ENCODE data around the gene KRT73.
A peak's percentile ranks its signal among the peaks of the same experiment; 100 is the strongest.

KRT73 gene

DNA sequence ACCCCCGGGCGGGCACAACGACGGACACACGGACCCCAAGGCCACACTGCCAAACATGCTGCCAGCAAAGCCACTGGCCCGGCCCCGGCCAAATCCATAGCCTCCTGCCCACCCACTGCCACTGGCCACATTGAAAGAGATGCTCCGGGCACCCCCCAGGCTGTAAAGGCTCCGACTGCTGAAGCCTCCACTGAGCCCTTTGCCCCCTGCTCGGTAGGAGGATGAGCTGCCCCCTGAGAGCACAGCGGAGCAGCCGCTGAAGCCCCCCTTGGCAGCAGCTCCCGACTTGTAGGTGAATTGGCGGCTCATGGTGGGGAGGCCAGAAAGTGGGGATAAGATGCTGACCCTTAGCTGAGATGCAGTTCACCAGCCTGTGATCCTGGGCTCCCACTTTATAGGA lies at the start of gene KRT73:
Gene KRT73, minus strand, starts transcription at position 344 of the 400 bp plus-strand sequence. Its CDS starts 35 bp downstream, at position 309.
- no peak for DNase-seq

GRCh38 chr12:52667931-52668330 lies 49.6 kb upstream of the KRT73 start:
- no peak for DNase-seq

DNA sequence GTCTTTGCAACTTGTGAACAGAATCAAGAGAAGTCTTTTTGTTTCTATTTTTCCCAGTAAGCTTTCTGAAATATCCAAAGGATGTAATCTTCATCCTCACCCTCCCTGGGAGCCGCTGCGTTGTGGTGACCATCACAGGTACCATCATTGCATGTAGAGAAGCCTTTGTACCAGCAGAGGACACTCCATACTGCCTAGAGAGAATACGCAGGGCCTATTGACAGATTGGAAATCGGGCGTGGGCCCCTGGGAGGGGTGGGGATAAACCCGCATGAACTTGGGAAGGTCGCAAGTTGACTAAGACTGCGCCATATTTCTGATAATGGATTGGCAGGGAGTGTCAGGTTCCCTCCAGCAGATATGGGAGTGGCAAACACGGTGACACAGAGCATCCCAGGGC lies 49.1 kb upstream of the KRT73 start:
- DNase-seq, result no peak

GRCh38 chr12:52666471-52666870 lies 48.1 kb upstream of the KRT73 start:
- no peak for DNase-seq

DNA sequence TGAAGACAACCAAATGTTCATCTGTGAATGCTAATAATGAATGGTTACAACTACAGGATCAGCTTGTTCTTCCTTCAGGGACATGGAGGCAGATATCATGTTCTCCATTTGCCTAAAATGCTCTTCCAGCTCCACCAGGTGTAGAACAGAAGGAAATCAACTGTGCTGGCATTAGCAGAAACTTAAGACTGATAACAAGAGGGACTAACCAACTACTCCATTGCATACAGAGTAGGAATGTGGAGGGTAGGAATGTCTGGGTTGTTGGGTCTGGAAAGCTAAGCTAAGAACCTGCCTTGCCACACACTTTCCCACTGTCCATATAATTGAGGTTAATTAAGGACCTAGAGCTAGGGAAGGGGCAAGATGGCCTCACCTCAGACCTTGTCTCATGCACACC lies 45.1 kb upstream of the KRT73 start:
- DNase-seq, result no peak

GRCh38 chr12:52662918-52663229 lies 44.5 kb upstream of the KRT73 start:
- no peak for DNase-seq

DNA sequence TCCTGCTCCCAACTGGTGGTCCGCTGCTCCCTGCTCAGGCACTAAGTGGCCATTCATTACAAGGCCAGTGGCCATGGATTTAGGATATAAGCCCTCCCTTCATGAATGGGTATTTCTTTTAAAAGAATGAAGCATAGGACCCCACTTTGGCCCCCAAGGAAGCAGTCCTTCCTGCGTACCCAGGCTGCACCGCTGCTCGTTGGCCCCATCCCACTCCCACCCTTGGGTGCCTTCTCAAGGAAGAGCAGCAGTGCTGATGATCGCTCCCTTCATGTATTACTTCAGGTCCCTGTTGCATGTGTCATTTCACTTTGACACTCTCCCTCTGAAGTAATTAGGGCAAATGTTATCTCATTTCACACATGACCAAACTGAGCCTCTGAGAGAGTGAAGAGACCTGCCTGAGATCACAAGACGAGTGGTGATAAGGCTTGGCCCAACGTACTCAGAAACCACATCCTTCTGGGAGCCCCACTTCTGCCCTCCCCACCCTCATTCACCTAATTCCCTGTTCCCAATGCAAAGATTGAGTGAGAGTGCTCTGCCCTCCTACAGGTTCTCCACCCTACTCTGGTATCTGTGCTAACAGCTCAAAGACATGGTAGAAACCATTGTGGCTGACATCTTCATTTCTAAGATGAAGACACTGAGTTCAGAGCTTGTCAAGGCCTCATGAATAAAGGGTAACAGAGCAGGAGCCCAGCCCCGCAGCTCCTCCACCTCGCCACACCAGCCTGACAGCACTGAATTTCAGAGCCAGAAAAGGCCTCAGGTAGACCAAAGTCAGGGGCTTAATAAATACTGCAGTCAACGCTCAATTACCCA lies 43.9 kb upstream of the KRT73 start:
- no peak for DNase-seq

DNA sequence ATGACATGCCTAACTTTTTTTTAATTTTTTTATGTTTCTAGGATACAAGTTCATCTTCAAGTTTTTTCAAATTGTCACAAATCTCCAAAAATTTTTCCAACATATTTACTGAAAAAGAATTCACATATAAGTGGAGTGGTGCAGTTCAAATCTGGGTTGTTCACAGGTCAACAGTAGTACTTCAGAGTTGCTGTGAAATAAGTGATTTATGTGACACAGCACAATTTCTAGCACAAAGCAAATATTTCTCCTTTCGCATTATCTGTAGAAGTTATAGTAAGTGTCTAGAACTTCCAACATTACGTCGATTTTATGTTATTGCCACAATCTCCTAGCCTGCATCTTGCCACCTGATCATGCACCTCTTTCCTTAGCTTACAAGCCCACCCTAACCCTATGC lies 43.3 kb upstream of the KRT73 start:
- DNase-seq, result no peak

DNA sequence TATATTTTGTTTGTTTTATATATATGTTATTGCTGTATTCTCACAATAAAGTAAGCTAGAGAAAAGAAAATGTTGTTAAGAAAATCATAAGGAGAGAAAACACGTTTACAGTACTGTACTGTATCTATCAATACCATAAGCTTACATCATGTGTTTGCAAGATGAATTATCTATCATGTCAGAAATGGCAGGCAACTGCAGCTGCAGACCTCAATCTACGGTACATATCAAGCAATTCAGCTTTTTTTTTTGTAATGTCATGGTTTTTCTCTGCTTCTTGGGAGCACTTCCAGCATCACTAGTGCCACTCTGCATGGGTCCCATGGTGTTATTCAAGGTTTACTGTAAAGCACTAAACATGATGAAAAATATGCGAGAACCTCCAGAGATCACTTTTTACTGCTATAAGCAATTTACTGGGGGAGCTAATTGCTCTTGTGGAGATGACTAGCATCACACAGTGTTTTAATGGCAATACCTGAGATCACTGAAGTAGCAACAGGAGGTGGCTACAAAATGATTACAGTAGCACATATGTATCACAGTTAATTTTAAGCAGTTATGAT lies 42.7 kb upstream of the KRT73 start:
- DNase-seq, result no peak

DNA sequence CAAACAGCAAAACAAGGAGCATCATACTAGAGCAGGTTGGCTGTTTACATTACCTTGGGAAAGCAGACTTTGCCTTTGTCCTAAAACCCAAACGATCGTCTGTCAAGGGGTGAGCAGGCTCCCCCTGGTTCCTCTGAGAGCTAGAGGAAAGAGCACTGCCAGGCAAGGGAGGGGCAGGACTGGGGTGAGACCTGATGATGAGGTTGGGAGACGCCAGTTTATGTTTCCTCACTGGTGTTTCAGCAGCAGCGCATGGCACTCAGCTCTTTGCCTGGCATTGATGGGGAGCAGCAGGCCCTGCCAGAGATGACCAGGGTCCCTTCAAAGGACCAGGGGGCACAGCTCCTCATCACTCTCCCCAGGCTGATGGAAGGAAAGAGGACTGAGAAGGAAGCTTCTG lies 41.6 kb upstream of the KRT73 start:
- DNase-seq, result no peak

DNA sequence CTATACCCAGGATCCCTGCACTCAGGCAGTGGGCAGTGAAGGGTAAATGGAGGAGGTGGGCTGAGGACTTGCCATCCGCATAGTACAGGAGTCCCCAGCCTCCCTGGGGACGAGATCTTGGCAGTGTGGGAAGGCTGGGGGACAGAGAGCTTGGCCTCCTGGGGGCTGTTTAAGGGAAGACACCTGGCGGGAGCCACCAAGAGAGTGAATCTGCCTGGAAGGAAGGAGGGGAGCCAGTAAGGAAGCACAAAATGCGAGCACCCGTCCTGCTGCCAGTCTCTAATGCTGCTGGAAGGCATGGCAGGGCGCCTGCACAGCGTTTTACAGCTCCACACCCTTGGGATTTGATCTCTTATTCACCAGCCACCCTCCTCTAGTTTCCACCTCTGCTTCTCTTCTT lies 41.0 kb upstream of the KRT73 start:
- DNase-seq, result no peak

GRCh38 chr12:52658196-52658595 lies 39.8 kb upstream of the KRT73 start:
- DNase-seq, result no peak

DNA sequence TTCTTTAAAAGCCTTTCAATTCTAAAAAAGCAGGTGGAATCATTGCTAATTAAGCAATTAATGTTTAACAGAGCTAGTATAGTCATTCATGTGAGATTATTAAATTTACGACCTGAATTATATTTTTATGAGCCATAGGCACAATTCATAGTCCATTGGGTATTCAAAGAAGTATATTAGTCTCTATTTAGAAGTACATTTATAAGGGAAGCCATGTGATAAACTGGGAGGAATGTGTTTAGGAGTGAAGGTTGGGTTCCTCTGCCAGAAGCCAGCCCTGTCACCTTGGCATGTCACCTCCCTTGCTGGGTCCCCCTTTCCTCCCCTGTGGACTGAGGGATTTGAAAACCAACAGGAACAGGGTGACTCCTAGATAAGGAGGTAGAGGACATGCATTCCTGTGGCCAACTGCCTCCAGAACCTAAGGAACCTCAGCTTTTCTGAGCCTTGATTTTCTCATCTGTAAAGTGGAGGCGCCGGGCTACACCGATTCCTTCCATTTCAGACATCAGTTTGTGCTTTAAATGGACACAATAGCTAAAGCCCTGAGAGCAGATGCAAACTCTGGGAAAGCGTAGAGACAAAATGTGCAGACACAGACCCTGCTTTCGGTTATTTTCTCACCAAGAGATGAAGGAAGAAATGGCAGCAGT lies 39.0 kb upstream of the KRT73 start:
- no peak for DNase-seq

DNA sequence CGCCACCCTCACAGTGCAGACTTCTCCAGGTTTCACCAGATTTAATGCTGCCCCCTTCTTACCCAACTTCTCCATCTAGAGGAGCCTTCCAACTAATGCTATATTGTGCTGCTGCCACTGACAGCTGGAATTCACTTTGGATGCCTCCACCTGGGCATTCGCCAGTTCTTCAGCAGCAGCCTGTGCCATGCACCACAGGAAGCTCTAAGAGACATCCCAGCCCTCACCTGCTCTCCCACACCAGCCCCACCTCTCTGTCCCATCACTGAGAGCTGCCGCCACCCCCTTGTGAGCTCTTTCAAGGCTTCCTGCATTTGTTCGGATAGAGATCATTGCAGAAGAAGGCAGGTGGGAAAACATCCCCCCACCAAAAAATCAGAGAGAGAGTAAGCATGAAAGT lies 38.3 kb upstream of the KRT73 start:
- DNase-seq, result no peak

DNA sequence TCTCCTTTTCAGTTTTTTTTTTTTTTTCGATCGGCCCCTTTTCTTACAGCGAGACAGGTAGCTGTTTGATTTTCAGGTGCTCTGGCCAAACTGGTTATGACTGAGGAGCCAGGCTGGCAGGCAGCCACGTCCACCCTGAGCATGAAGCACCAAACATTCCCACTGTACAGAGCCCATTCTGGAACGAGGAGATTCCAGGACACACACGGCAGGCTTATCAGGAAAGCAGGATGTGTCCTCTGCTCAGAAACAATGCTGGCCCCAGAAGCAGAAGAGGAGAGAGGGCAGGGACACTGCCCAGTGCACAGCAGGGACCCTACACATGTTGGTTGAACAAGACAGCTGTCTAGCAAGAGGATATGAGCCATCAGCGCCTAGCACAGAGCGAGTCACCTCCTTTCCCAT lies 37.4 kb upstream of the KRT73 start:
- peak; percentile 1 for DNase-seq

- DNase-seq, result no peak
These were observed 36.9 kb upstream of the KRT73 start for GRCh38 chr12:52655251-52655650.

DNA sequence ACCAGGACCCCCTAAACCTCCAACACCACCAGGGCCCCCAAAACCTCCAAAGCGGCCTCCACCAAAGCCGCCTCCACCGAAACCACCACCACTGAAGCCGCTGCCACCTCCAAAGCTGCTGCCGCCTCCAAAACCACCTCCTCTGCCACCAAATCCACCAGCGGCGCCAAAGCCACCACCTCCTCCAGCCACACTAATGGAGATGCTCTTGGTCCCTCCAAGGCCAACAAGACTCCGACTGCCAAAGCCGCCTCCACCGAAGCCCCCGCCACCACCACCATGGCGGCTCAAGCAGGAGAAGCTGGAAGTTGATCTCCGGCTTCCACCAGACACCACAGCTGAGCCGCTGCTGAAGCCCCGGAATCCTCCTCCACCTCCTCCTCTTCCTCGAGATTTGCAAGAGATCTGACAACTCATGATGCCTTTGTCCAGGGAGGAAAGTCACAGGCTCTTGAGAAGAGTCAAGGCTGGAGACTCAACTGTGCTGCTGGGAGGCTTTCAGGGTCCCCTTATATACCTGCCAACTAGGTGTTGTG lies 33.4 kb upstream of the KRT73 start, which contains the start of gene KRT2:
Gene KRT2, minus strand, starts transcription at position 486 of the 536 bp plus-strand sequence. Its CDS starts 69 bp downstream, at position 417.
- no peak for DNase-seq

DNA sequence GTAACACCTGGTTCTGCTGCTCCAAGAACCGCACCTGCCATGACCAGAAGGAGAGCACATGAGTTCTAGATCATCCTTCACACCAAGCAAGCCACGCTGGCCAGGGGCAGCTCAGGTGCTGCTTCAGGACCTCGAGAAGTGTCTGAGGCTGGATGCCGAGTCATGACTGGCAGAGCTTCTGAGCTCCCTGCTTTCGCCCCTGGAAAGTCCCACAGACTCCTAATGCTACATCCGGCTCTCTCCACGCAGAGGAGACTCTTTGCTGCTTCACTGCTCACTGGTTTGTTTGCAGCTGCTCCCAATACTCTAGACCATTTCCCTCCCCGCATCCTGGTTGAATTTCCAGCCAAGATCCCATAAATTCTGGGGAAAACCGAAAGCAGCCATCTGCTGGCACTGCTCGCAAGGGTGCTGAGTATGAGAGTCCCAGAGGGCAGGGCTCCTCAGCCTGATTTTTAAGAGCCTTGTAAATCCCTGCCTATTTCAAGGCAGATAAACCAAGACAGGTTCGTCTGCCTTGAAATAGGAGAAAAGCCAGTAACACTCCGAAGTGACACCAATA lies 32.2 kb upstream of the KRT73 start:
- DNase-seq, result no peak

- DNase-seq, result no peak
These were observed 30.7 kb upstream of the KRT73 start for GRCh38 chr12:52649066-52649465.

DNA sequence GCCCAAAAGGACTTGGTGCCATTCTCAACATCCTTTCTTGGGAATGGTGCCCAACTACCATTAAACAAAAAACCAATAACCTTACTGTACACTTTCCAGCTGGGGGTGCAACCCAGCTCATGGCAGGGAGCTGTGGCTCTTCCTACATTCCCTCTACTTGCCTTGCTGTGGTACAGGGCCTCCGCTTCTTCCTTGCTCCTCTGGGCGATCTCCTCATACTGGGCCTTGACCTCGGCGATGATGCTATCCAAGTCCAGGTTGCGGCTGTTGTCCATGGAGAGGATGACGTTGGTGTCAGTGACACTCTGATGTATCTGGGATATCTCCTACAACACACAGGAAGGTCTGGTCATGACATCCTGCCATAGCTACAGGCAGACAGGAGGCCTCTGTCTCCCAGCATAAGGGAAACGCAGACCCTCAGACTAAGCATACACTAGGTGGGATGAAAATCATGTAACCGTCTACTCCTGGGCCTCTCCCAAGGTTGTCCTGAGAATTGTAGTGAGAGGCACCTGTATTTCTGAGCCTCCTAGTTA lies 29.7 kb upstream of the KRT73 start:
- no peak for DNase-seq

DNA sequence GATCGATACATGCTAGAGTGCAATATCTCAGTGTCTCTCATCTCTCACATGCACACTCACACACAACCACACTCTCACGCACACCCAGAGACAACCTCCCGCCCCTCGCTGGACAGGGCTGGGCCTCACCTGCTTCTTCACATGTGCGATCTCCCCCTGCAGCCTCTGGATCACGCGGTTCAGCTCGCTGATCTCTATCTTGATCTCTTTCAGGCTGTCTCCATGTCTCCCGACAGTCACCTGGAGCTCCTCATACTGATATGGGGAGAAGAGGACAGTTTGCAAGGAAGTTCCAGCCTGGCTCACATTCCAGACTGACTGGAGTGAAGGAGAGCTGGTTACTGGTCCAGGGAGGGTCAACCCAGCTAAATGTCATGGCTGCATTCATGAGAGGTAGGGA lies 29.2 kb upstream of the KRT73 start:
- DNase-seq, result no peak

GRCh38 chr12:52646613-52647012 lies 28.3 kb upstream of the KRT73 start:
- no peak for DNase-seq

DNA sequence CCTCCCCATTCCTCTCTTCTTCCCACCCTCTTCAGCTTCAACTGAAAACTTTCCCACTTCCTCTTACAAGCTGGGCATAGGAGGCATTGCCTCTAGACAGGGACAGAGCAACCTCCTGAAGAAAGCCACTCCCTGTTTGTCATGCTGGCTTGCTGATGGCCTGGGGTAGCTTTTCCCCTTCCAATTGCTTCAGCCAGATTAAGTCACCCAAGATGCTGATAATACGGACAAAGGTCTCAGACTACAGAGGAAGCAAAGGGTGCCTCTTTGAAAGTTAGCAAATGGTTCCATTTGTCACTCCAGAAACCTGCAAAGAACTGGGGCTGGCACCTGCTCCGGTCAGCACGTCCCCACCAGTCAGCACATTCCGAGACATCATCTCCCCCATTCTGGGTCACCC lies 27.6 kb upstream of the KRT73 start:
- DNase-seq, result no peak
